Endothelial cell (in vitro differentiated cells): ENCODE data around the gene MAP2K5. TPM values are rescaled to one million over a fixed set of nuclear protein-coding genes. Genes with fewer than 3 reads are reported as not detected.

Source experiments
- DNase-seq: peaks from one replicate; pipeline ENCODE4 v3.0.0; 2021; ENCODE audit warnings: low spot score
- H3K27ac Mint-ChIP-seq: one replicate; pipeline ENCODE4 v1.8.0; 2021; ENCODE audit warnings: mixed read lengths, inconsistent platforms; ENCODE audit not compliant: unreplicated experiment
- H3K27me3 Mint-ChIP-seq: one replicate; pipeline ENCODE4 v1.8.0; 2021; ENCODE audit warnings: mild to moderate bottlenecking, moderate library complexity, mixed read lengths, inconsistent platforms; ENCODE audit not compliant: unreplicated experiment
- H3K36me3 Mint-ChIP-seq: one replicate; pipeline ENCODE4 v1.8.0; 2021; ENCODE audit warnings: mild to moderate bottlenecking, low read depth, mixed read lengths, inconsistent platforms; ENCODE audit not compliant: unreplicated experiment
- H3K4me1 Mint-ChIP-seq: one replicate; pipeline ENCODE4 v1.8.0; 2021; ENCODE audit warnings: mild to moderate bottlenecking, mixed read lengths, inconsistent platforms; ENCODE audit not compliant: unreplicated experiment
- H3K4me3 Mint-ChIP-seq: one replicate; pipeline ENCODE4 v1.8.0; 2021; ENCODE audit warnings: mild to moderate bottlenecking, mixed read lengths, inconsistent platforms; ENCODE audit not compliant: unreplicated experiment
- H3K9me3 Mint-ChIP-seq: one replicate; pipeline ENCODE4 v1.8.0; 2021; ENCODE audit warnings: mixed read lengths, inconsistent platforms; ENCODE audit not compliant: unreplicated experiment
- CTCF ChIP-seq: fragments of 200-600 bp; sonication (generic); IDR thresholded peaks from one replicate; pipeline ENCODE4 v1.5.0; 2021; ENCODE audit warnings: antibody characterized with exemption; ENCODE audit not compliant: unreplicated experiment
- total RNA-seq: library from RNA; stranded (reverse); fragmentation: NEBNext Ultra II Directional; extraction: Animal tissue kit (Norgen Biotek cat#: 25700); gene quantifications from one replicate; pipeline ENCODE4 v1.2.1, GENCODE V29; 2021; ENCODE audit not compliant: unreplicated experiment

MAP2K5 gene
- total RNA-seq, 1 donor from 2014 or later, result 22.2 TPM

- Mint-ChIP-seq H3K27ac (no peak overlapping the region), H3K4me1 (peaks cover 12% of the 10 kb centered on the region), H3K27me3 (peaks cover under 1% of the 10 kb centered on the region), H3K36me3 (no peaks in the 10 kb centered on the region), H3K9me3 (no peaks in the 10 kb centered on the region), H3K4me3 (no peak overlapping the region)
- DNase-seq, result no peak
- no peak for TF ChIP-seq CTCF
These were observed 193.4 kb downstream of the MAP2K5 start for GRCh38 chr15:67735896-67736295.

- Mint-ChIP-seq H3K27ac (no peak overlapping the region), H3K27me3 (no peaks in the 10 kb centered on the region), H3K9me3 (no peaks in the 10 kb centered on the region)
These were observed 194.3 kb downstream of the MAP2K5 start for GRCh38 chr15:67736810-67737209.

GRCh38 chr15:67738056-67738455, 195.6 kb downstream of the MAP2K5 start:
- H3K4me1 Mint-ChIP-seq, result peaks cover 4% of the 10 kb centered on the region
- H3K27ac Mint-ChIP-seq, result no peak overlapping the region
- no peaks in the 10 kb centered on the region for H3K36me3 Mint-ChIP-seq
- TF ChIP-seq CTCF, result no peak
- H3K4me3 Mint-ChIP-seq, result no peak overlapping the region
- H3K9me3 Mint-ChIP-seq, result no peaks in the 10 kb centered on the region
- H3K27me3 Mint-ChIP-seq, result no peaks in the 10 kb centered on the region
- DNase-seq, result no peak

More at GRCh38 chr15:67736810-67737209, 194.3 kb downstream of the MAP2K5 start:
- no peak for TF ChIP-seq CTCF
- Mint-ChIP-seq H3K4me3 (no peak overlapping the region), H3K4me1 (peaks cover 4% of the 10 kb centered on the region), H3K36me3 (no peaks in the 10 kb centered on the region)
- DNase-seq, result no peak

- Mint-ChIP-seq H3K4me3 (no peak overlapping the region), H3K36me3 (no peaks in the 10 kb centered on the region), H3K27me3 (no peaks in the 10 kb centered on the region), H3K4me1 (peaks cover 2% of the 10 kb centered on the region), H3K27ac (no peak overlapping the region), H3K9me3 (no peaks in the 10 kb centered on the region)
- no peak for TF ChIP-seq CTCF
- no peak for DNase-seq
These were observed 197.9 kb downstream of the MAP2K5 start for GRCh38 chr15:67740405-67740804.

- H3K4me3 Mint-ChIP-seq, result no peak overlapping the region
- no peaks in the 10 kb centered on the region for H3K4me1 Mint-ChIP-seq
- H3K9me3 Mint-ChIP-seq, result no peaks in the 10 kb centered on the region
- no peak overlapping the region for H3K27ac Mint-ChIP-seq
- no peaks in the 10 kb centered on the region for H3K27me3 Mint-ChIP-seq
- DNase-seq, result no peak
- TF ChIP-seq CTCF, result no peak
- H3K36me3 Mint-ChIP-seq, result no peaks in the 10 kb centered on the region
These were observed 198.8 kb downstream of the MAP2K5 start for GRCh38 chr15:67741308-67741707.
